GM21390 (cell line): ENCODE data around the gene IRS2.

ENCODE experiments used
- ATAC-seq: cut with Tn5 transposase; IDR thresholded peaks from one replicate; pipeline ENCODE4 v1.9.1; 2021; ENCODE audit not compliant: unreplicated experiment

Gene IRS2

DNA sequence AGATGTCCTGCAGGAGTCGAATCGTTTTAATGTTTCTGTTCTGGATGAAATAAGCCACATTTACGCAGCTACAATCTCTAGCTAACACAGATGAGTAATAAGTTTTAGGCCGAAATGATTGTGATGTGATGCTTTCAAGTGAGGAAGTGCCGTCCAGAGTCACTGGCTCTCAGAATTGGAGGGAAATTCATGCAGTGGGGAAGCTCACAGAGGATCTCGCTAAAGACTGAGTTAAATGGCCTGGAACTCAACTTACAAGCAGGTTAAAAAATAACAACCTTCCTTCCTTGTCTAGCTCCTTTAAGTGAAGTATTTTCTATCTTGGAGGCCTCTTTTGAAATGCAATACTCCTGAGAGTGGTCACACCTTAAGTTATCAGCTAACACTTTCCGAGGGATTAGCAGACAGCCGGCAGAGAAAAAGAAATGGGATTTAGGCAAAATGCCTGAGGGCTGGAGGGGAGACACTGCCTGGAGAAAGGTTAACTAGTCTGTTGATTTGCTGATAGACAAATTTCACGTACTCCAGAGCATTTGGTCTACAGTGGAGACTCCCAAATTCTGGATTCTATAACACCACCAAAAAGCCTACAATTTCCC, 74.2 kb downstream of the IRS2 start:
- ATAC-seq: no peak

GRCh38 chr13:109707742-109708617, 78.4 kb downstream of the IRS2 start:
- no peak for ATAC-seq

DNA sequence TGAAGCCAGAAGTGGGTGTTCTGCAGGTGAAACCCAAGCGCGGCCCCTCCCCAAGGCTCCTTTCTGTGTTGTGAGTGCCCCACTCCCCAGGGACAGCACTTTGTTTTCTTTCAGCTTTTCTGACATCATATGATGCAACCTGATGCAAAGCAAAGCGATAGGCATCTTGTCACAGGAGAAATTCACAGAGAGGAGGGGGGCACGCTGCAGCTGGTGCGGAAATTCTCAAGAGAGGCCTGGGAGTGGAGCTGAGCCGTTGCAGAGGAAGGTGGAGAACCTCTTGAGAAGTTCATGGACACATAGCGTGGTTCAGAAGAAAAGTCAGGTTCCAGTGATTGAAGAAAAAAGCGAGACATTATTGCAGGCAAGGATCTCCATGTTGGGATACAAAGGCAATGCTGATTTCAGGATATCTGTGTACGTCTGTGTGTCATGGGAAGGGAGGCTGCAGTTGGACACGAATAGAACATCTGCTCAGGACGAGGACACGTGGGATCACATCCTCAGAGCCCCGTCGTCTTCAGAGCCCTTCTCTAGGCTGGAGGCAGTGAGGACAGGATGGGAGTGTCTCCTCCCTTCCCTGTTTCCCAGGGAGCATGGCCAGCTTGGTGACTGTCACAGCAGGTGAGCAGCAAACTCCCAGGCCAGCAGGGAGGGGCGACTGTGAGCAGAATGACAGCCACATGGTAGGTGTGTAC, 79.2 kb downstream of the IRS2 start:
- ATAC-seq: no peak

DNA sequence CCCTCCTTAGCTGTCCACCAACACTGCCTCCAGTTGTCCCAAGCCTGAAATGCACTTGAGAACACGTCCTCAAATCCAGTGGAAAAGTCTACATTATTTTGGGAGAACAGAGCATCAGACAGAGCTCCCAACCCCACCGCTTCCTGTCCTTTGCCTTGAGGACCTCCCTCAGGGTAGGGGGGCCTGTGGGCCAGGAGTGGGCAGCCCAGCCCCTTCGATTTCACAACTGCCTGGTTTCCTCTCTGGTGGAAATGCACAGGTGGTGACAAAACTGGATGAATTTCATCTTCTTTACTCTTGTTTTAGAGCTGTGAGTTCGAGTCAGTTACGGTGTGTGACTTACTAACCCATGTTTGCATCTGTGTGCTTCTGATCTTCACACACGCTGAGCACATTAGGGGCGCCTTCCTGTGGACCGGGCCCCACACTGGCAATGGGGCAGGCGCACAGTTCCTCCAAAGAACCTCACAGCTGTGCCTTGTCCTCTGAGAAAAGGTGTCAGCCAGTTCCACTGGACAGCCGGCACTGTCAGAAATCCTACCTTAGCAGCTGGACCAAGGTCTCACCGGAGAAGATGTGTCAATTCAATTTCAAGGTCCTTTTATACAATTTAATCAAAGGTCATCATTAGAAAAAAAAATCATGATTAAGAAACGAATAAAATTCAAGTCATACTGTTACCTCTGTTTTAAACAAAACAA, 80.2 kb downstream of the IRS2 start:
- no peak for ATAC-seq

DNA sequence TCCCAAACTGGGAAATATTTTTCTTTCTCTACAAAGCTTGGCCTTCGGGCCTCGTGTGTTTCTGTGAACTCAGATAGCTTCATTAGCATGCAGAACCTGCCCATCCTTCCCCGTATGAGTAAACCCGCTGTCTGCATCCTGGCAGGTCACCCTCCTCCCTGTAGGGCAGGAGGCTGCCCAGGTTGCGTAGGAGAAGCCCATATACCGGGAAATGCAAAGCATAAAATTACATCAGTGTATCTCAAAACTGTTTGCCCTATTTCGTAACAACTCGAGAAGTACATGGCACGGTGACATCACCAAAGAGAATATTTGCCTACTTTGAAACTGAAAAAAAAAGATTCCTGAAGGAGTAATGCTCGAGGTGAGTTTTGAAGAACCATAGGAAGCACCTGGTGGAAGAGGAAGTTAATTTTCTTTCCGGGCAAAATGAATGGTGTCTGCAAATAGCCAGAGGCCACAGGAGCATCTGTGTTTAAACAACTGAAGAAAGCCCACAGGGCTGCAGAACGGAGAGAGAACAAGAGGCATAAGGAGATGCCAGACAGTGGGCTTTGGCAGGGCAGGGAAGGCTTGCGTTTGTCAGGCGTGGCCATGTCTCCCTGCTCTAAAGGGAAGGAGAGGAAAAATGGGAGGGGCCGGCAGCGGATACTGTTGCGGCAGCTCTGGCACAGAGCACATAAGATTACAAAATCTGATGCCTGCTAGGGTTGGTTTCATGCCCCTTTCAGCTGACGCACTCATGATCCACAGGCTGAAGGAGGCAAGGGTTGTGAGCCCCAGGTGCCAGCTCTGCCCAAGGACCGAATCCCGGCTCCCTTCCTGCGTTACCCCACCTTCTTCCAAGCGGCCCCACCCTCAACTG, 81.4 kb downstream of the IRS2 start:
- ATAC-seq: no peak

GRCh38 chr13:109703250-109703649, 83.1 kb downstream of the IRS2 start:
- no peak for ATAC-seq
